Prostate gland (tissue), 2 donors: ENCODE results near the gene OCIAD2.

Source experiments
- POLR2A ChIP-seq: fragments of 450-650 bp; IDR thresholded peaks from one replicate; pipeline ENCODE4 v1.6.1; 2016; ENCODE audit warnings: antibody characterized with exemption, mild to moderate bottlenecking
- POLR2AphosphoS5 ChIP-seq: sonication (generic); formaldehyde crosslinking; IDR thresholded peaks from one replicate; pipeline ENCODE4 v1.6.1; 2017; ENCODE audit warnings: antibody characterized with exemption
- TF ChIP-seq, protein P1 (sequence below), 4 experiments: fragments of 200-600 bp in 2 of 4; fragments of 450-650 bp in 2 of 4; sonication (generic) in 2 of 4; IDR thresholded peaks; 1 replicate in 3 of 4; 2 replicates in 1 of 4; pipeline ENCODE4 v1.5.1; 2016 to 2019; ENCODE audit warnings: antibody characterized with exemption in 4 of 4, mild to moderate bottlenecking in 2 of 4, moderate library complexity in 2 of 4

DNA sequence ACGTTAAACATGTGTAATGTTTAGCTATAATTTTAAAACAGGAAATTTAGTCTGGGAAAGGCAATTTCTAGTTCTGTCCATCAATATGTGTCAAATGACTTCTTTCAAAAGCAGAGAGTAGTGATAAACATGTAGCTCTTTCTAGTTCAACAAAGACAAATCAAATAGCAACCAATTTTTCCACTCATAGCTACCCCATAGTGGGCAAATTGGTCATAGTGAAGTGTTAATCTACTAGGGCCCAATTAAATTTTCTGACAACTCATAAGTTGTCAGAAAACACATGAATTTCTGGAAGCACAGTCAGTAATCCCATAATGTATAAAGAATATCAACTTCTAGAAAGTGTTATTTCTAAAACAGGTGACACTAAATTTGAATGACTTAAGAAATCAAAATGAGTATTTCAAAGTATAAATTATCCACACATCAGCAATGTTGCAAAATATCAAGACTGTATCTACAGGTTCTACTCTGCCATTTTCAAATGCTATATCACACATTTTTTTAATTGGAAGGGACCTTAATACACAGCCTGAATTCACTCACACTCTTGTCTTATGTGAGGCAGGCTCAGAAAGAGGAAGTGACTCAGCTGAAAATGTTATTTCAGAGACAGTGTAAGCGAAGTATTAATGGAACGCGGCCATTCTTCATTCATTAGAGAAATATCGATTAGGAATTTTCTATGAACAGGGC is 7.7 kb downstream of the OCIAD2 start:
- TF ChIP-seq, protein P1, sequence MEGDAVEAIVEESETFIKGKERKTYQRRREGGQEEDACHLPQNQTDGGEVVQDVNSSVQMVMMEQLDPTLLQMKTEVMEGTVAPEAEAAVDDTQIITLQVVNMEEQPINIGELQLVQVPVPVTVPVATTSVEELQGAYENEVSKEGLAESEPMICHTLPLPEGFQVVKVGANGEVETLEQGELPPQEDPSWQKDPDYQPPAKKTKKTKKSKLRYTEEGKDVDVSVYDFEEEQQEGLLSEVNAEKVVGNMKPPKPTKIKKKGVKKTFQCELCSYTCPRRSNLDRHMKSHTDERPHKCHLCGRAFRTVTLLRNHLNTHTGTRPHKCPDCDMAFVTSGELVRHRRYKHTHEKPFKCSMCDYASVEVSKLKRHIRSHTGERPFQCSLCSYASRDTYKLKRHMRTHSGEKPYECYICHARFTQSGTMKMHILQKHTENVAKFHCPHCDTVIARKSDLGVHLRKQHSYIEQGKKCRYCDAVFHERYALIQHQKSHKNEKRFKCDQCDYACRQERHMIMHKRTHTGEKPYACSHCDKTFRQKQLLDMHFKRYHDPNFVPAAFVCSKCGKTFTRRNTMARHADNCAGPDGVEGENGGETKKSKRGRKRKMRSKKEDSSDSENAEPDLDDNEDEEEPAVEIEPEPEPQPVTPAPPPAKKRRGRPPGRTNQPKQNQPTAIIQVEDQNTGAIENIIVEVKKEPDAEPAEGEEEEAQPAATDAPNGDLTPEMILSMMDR (IDR thresholded peaks at IDR 0.05) = no peak
- TF ChIP-seq POLR2A = no peak
- no peak for TF ChIP-seq POLR2AphosphoS5
